Ovary (tissue), 3 donors: Measurements from ENCODE around the gene ADNP.

Experiments
- EP300 ChIP-seq: sonication (generic); formaldehyde crosslinking; IDR thresholded peaks from one replicate; pipeline ENCODE4 v1.6.1; 2017; ENCODE audit warnings: antibody characterized with exemption
- POLR2A ChIP-seq: fragments of 450-650 bp; IDR thresholded peaks from one replicate; pipeline ENCODE4 v1.6.1; 2017; ENCODE audit warnings: antibody characterized with exemption, mild to moderate bottlenecking, moderate library complexity
- TF ChIP-seq, protein P1 (sequence below), 3 donors: fragments of 450-650 bp in 2 of 3; fragments of 200-600 bp in 1 of 3; IDR thresholded peaks; one replicate each; pipeline versions ENCODE4 v1.5.1 to v1.8.0; 2016 to 2022; ENCODE audit warnings: antibody characterized with exemption in 3 of 3, mild to moderate bottlenecking in 1 of 3
- donor health status: DM: no; HTN: no; CAD: no.

DNA sequence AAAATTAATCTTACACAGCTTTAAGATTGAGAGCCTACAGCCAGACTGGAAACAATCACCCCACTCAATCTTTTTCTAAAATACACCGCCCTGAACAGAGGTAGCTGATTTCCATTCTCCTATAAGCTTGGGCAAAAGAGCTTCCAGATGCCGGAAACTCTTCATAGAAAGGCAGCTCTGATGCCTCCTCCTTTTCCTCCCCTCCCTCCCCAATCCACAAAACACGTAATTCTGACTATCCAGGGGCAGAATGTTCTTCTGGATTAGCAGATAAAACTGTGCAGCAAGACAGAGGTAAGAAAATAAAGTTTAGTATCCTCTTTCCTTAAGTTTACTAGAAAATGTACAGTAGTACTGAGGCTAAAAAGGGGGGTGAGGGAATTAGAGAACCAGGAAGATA, 15.8 kb downstream of the ADNP start:
- TF ChIP-seq, protein P1, sequence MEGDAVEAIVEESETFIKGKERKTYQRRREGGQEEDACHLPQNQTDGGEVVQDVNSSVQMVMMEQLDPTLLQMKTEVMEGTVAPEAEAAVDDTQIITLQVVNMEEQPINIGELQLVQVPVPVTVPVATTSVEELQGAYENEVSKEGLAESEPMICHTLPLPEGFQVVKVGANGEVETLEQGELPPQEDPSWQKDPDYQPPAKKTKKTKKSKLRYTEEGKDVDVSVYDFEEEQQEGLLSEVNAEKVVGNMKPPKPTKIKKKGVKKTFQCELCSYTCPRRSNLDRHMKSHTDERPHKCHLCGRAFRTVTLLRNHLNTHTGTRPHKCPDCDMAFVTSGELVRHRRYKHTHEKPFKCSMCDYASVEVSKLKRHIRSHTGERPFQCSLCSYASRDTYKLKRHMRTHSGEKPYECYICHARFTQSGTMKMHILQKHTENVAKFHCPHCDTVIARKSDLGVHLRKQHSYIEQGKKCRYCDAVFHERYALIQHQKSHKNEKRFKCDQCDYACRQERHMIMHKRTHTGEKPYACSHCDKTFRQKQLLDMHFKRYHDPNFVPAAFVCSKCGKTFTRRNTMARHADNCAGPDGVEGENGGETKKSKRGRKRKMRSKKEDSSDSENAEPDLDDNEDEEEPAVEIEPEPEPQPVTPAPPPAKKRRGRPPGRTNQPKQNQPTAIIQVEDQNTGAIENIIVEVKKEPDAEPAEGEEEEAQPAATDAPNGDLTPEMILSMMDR (IDR thresholded peaks at IDR 0.05): no peak
- TF ChIP-seq EP300: no peak
- TF ChIP-seq POLR2A: no peak
